HepG2 (cell line): ENCODE data around the gene SOX11. TPM values are rescaled to one million over a fixed set of nuclear protein-coding genes. Genes with fewer than 3 reads are reported as not detected.

Experiments
- ATAC-seq: fragments of 200-7000 bp; cut with Tn5 transposase; 3 replicates; pipeline ENCODE4 v1.9.1; 2020; ENCODE audit warnings: mild to moderate bottlenecking, moderate library complexity
- BruUV-seq: library from RNA; stranded (reverse); fragments of 400-500 nt; replicated peaks from 2 replicates; lab custom pipeline; 2021; lab: Mats Ljungman, UMichigan
- CTCF ChIA-PET: fragments of 300-600 bp; formaldehyde crosslinking; extraction: SDS; loops from one replicate; lab custom pipeline; 2021; ENCODE audit warnings: low total read pairs, inconsistent platforms, low intra/inter-chr PET ratio; lab: Yijun Ruan, JAX
- POLR2A ChIA-PET: fragments of 350-600 bp; sonication (Branson Sonifier 250); formaldehyde crosslinking; loops from one replicate; lab custom pipeline; 2020; ENCODE audit warnings: antibody characterized with exemption, inconsistent platforms; lab: Yijun Ruan, JAX
- DNase-seq: peaks from one replicate; pipeline ENCODE4 v3.0.0-alpha.2; 2015; ENCODE audit warnings: low spot score
- FAIRE-seq: peaks from 3 replicates; lab custom pipeline; 2011; peaks lifted over from hg19 to GRCh38; lab: Jason Lieb, UNC
- H2AFZ ChIP-seq: one replicate; pipeline ENCODE4 v1.6.1; 2011; ENCODE audit warnings: low read length, inconsistent platforms
- H3K27ac ChIP-seq: fragments of 300-600 bp; 3 replicates; pipeline ENCODE4 v1.8.0; 2011; ENCODE audit warnings: mixed run types, mild to moderate bottlenecking, mixed read lengths, low read length, inconsistent platforms; ENCODE audit not compliant: insufficient read depth; ENCODE audit errors: extremely low read length
- H3K27me3 ChIP-seq, 2 experiments: fragments of 200-600 bp in 1 of 2; 2 replicates in 1 of 2; 3 replicates in 1 of 2; pipeline versions ENCODE4 v1.6.0 to v1.8.0; 2011; ENCODE audit warnings: low read length in 2 of 2, mild to moderate bottlenecking in 2 of 2, moderate library complexity in 2 of 2, inconsistent platforms in 1 of 2; ENCODE audit not compliant: insufficient read depth in 2 of 2, control insufficient read depth in 1 of 2
- H3K36me3 ChIP-seq, 2 experiments: fragments of 200-600 bp in 1 of 2; replicated peaks in 1 of 2; 2 replicates in 1 of 2; 3 replicates in 1 of 2; pipeline versions ENCODE4 v1.5.1 to v1.8.0; 2011; ENCODE audit warnings: low read length in 2 of 2, inconsistent platforms in 1 of 2; ENCODE audit not compliant: insufficient read depth in 2 of 2, control insufficient read depth in 1 of 2
- H3K4me1 ChIP-seq: 2 replicates; pipeline ENCODE4 v1.5.1; 2012; ENCODE audit warnings: low read length, inconsistent platforms; ENCODE audit not compliant: insufficient read depth
- H3K4me2 ChIP-seq: 2 replicates; pipeline ENCODE4 v1.6.0; 2011; ENCODE audit warnings: low read depth, low read length, inconsistent platforms
- H3K4me3 ChIP-seq, 3 experiments: fragments of 200-600 bp in 1 of 3; sonication (generic), shearing (Covaris generic) in 1 of 3; replicated peaks in 1 of 3; 2 replicates each; pipeline ENCODE4 v1.5.1; 2011 to 2016; ENCODE audit warnings: low read length in 3 of 3, inconsistent platforms in 2 of 3, low read depth in 2 of 3, mild to moderate bottlenecking in 2 of 3, control low read depth in 1 of 3, mixed read lengths in 1 of 3; ENCODE audit not compliant: insufficient read depth in 1 of 3
- H3K79me2 ChIP-seq: one replicate; pipeline ENCODE4 v1.6.1; 2011; ENCODE audit warnings: low read length, inconsistent platforms; ENCODE audit not compliant: insufficient read depth
- H3K9ac ChIP-seq: 2 replicates; pipeline ENCODE4 v1.6.0; 2011; ENCODE audit warnings: mild to moderate bottlenecking, low read depth, low read length, inconsistent platforms; ENCODE audit not compliant: insufficient read depth
- H3K9me3 ChIP-seq: 2 replicates; pipeline ENCODE4 v1.5.1; 2012; ENCODE audit warnings: mild to moderate bottlenecking, low read length
- H4K20me1 ChIP-seq: 2 replicates; pipeline ENCODE4 v1.6.0; 2011; ENCODE audit warnings: inconsistent platforms, mild to moderate bottlenecking, low read length, moderate library complexity; ENCODE audit not compliant: insufficient read depth
- BORCS8-MEF2B ChIP-seq: sonication (generic); formaldehyde crosslinking; IDR thresholded peaks from 2 replicates; pipeline ENCODE4 v1.8.0; 2022; ENCODE audit warnings: mild to moderate bottlenecking, missing genetic modification reagents
- CHD4 ChIP-seq: fragments of 200-600 bp; sonication (generic); IDR thresholded peaks from 2 replicates; pipeline ENCODE4 v1.7.0; 2017; ENCODE audit warnings: mild to moderate bottlenecking, low read length, borderline replicate concordance
- MZF1 ChIP-seq: sonication (generic); formaldehyde crosslinking; IDR thresholded peaks from 2 replicates; pipeline ENCODE4 v1.8.1; 2023; ENCODE audit warnings: mild to moderate bottlenecking, missing genetic modification reagents, borderline replicate concordance
- RCOR2 ChIP-seq: IDR thresholded peaks from 2 replicates; pipeline ENCODE4 v1.6.1; 2016; ENCODE audit warnings: missing biosample characterization, missing genetic modification reagents
- TEAD2 ChIP-seq: sonication (generic); formaldehyde crosslinking; IDR thresholded peaks from 2 replicates; pipeline ENCODE4 v1.9.0; 2021; ENCODE audit warnings: missing genetic modification reagents
- TOE1 ChIP-seq: sonication (generic); formaldehyde crosslinking; IDR thresholded peaks from 2 replicates; pipeline ENCODE4 v1.4.0; 2020; ENCODE audit warnings: mild to moderate bottlenecking, missing genetic modification reagents
- ZBTB40 ChIP-seq, 2 experiments: fragments of 450-650 bp in 1 of 2; sonication (generic) in 1 of 2; formaldehyde crosslinking in 1 of 2; IDR thresholded peaks; 2 replicates each; pipeline versions ENCODE4 v1.6.1 to v1.8.0; 2016 to 2022; ENCODE audit warnings: antibody characterized with exemption in 1 of 2, mild to moderate bottlenecking in 1 of 2, missing genetic modification reagents in 1 of 2
- ZNF160 ChIP-seq: sonication (generic); formaldehyde crosslinking; IDR thresholded peaks from 2 replicates; pipeline ENCODE4 v1.8.0; 2022; ENCODE audit warnings: mild to moderate bottlenecking, inconsistent platforms, missing genetic modification reagents
- ZNF276 ChIP-seq: sonication (generic); formaldehyde crosslinking; IDR thresholded peaks from 2 replicates; pipeline ENCODE4 v1.4.0; 2020; ENCODE audit warnings: mild to moderate bottlenecking, low read depth, missing genetic modification reagents
- ZNF513 ChIP-seq: sonication (generic); formaldehyde crosslinking; conservative IDR thresholded peaks from 2 replicates; pipeline ENCODE4 v1.5.0; 2020; ENCODE audit warnings: missing genetic modification reagents
- ZNF607 ChIP-seq: sonication (generic); formaldehyde crosslinking; IDR thresholded peaks from 2 replicates; pipeline ENCODE4 v1.5.1; 2020; ENCODE audit warnings: missing genetic modification reagents, mild to moderate bottlenecking, borderline replicate concordance
- ZNF850 ChIP-seq: sonication (generic); formaldehyde crosslinking; conservative IDR thresholded peaks from 2 replicates; pipeline ENCODE4 v1.9.0; 2021; ENCODE audit warnings: mild to moderate bottlenecking, missing genetic modification reagents
- WGBS: methylation state at CpG from one replicate; pipeline ENCODE4 v1.1.6; 2017; ENCODE audit warnings: low lambda C conversion rate; 5-methylcytosine and 5-hydroxymethylcytosine counted together
- in situ Hi-C: cut with HindIII; loops from 2 replicates; pipeline ENCODE4 v1.10.0; 2017; ENCODE audit warnings: low pct_unique_long_range_greater_than_20kb; ENCODE audit not compliant: extremely low pct_ligation_motif_present
- intact Hi-C: fragments of 100-400 bp; cut with micrococcal nuclease; formaldehyde crosslinking; loops from one replicate; pipeline ENCODE4 v1.10.0; 2022; ENCODE audit not compliant: unreplicated experiment
- polyA plus RNA-seq, 8 experiments: library from polyadenylated mRNA; depleted of rRNA in 3 of 8; stranded (reverse) in 7 of 8; unstranded in 1 of 8; fragments of >200 nt; fragmentation: Illumina TruSeq in 4 of 8; extraction: Trizol in 4 of 8; gene quantifications; 2 replicates each; pipeline versions ENCODE4 v1.2.1 to v1.2.3, GENCODE V29; 2011 to 2016; ENCODE audit warnings: low read depth in 4 of 8, missing spikeins in 1 of 8, mixed read lengths in 1 of 8; ENCODE audit not compliant: insufficient read depth in 1 of 8
- total RNA-seq, 5 experiments: library from RNA; depleted of rRNA; stranded (reverse); fragments of >200 nt; fragmentation: Illumina TruSeq; extraction: Trizol; gene quantifications; 2 replicates each; pipeline ENCODE4 v1.2.3, GENCODE V29; 2016; ENCODE audit warnings: low read depth in 1 of 5

The SOX11 gene
- total and polyA plus RNA-seq, 2 of the 13 experiments (the other 11 are each of a cell fraction or from before 2014, with no cell fraction given) = not detected

DNA sequence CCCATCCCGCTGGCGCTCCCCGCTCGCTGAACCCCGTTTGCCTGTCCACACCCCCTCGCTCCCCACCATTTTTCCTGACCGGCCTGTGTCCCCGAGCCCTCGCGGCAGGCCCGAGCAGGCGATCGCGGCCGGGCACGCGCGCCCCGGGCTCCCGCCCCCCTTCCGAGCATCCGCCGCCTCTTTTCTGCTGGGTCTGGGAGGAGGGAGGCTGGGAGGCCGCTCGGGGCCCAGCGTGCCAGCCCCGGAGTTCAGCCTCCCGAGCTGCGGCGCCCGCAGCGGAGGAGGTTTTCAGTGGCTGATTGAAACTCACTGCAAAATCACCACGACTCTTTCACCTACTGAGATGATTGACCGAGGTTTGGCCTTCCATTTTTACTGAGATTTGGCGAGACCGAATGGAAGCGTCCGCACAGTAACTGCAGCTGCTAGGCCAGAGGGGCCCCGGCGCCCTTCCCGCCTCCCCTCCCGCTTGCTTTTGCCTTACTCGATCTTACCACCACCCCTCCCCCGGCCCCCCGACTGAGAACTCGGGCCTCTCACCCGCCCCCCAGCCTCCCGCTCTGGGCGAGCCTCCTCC is 4.8 kb downstream of the SOX11 start:
- ATAC-seq (no peak; the same call in 2 of the 3 replicates), FAIRE-seq (no peak), DNase-seq (no peak)
- no TSS peak for BruUV-seq
- Histone ChIP-seq H3K9ac (no peak overlapping the region), H4K20me1 (no peaks in the 10 kb centered on the region), H3K27me3 (peaks cover 0 to 14% of the 10 kb centered on the region in 2 experiments; a peak in 2 of 5 replicates), H3K36me3 (no peaks in the 10 kb centered on the region), H2AFZ (no peak overlapping the region), H3K79me2 (no peaks in the 10 kb centered on the region), H3K27ac (no peak overlapping the region), H3K4me3 (no peak overlapping the region), H3K4me1 (no peaks in the 10 kb centered on the region), H3K9me3 (no peaks in the 10 kb centered on the region), H3K4me2 (no peak overlapping the region)
- intact Hi-C loops = no loop called here
- ChIA-PET CTCF (no interaction called here), POLR2A (no interaction called here)
- in situ Hi-C loops = no loop called here
- WGBS = 57% methylated on average over 49 of the region's 49 CpGs
- no peak for TF ChIP-seq ZBTB40 (IDR thresholded peaks at IDR 0.05)
- no peak for TF ChIP-seq ZBTB40 (CRISPR knock-in tag; IDR thresholded peaks at IDR 0.05)
- no peak for TF ChIP-seq BORCS8-MEF2B (CRISPR knock-in tag)
- no peak for TF ChIP-seq RCOR2 (CRISPR knock-in tag)
- TF ChIP-seq CHD4 = no peak
- TF ChIP-seq ZNF513 = no peak
- no peak for TF ChIP-seq ZNF160
- TF ChIP-seq TEAD2 (CRISPR knock-in tag) = no peak
- no peak for TF ChIP-seq TOE1 (CRISPR knock-in tag)
- no peak for TF ChIP-seq ZNF850 (CRISPR knock-in tag)
- no peak for TF ChIP-seq ZNF276 (CRISPR knock-in tag)
- TF ChIP-seq ZNF607 (CRISPR knock-in tag) = no peak
- no peak for TF ChIP-seq MZF1 (CRISPR knock-in tag)
